Measurements from ENCODE around the gene DRC1.

The DRC1 gene

GRCh38 chr2:26469955-26470354 lies 68.2 kb downstream of the DRC1 start:
- Histone ChIP-seq H3K27ac (replicated peaks; ENCODE audit: low read length) (no peak overlapping the region), H2BK120ac (ENCODE audit: low read depth, low read length) (no peak overlapping the region), H3K23ac (ENCODE audit: low read depth, low read length, poor library complexity) (no peak overlapping the region), H3K9ac (ENCODE audit: low read depth, low read length, poor library complexity) (no peak overlapping the region), H3K18ac (ENCODE audit: low read length) (no peak overlapping the region), H3K27me3 (ENCODE audit: control insufficient read depth in 3 of 3, insufficient read depth in 3 of 3, low read depth in 1 of 3, low read length in 3 of 3) (no peaks in the 10 kb centered on the region), H2BK15ac (ENCODE audit: low read length) (no peak overlapping the region), H4K8ac (ENCODE audit: low read depth, low read length) (no peak overlapping the region), H3K36me3 (replicated peaks in 1 of 2; ENCODE audit: control insufficient read depth in 2 of 2, insufficient read depth in 2 of 2, low read length in 2 of 2) (peaks cover 0 to 5% of the 10 kb centered on the region in 2 donors), H2BK12ac (ENCODE audit: low read length) (no peak overlapping the region), H3K4me3 (ENCODE audit: low read length in 2 of 2) (no peak overlapping the region), H3K14ac (ENCODE audit: low read length) (no peak overlapping the region), H2AFZ (ENCODE audit: low read length) (no peak overlapping the region), H2AK5ac (ENCODE audit: low read depth, low read length) (no peak overlapping the region), H4K91ac (ENCODE audit: low read depth, low read length, poor library complexity) (no peak overlapping the region), H3K4me2 (ENCODE audit: insufficient read depth, low read length, poor library complexity, severe bottlenecking) (no peak overlapping the region), H2BK5ac (ENCODE audit: low read length) (no peak overlapping the region), H3K4ac (ENCODE audit: low read length) (no peak overlapping the region), H3K79me1 (ENCODE audit: low read depth, low read length) (peaks cover 2% of the 10 kb centered on the region), H3K4me1 (ENCODE audit: control insufficient read depth in 2 of 2, insufficient read depth in 1 of 2, low read depth in 1 of 2, low read length in 2 of 2) (peaks cover 0 to 7% of the 10 kb centered on the region in 2 donors), H3K9me3 (replicated peaks in 1 of 2; ENCODE audit: control insufficient read depth in 2 of 2, insufficient read depth in 1 of 2, low read depth in 1 of 2, low read length in 2 of 2) (peaks cover 8 to 13% of the 10 kb centered on the region in 2 donors)
- no CpG with 5 or more reads among the region's 7 CpGs for WGBS, 2 donors (ENCODE audit: extremely low coverage in 2 of 2, insufficient read length in 2 of 2, insufficient replicate concordance in 1 of 2)
- DNase-seq (ENCODE audit: low spot score) = no peak

- Histone ChIP-seq H2AK5ac (ENCODE audit: low read depth, low read length) (no peak overlapping the region), H3K79me1 (ENCODE audit: low read depth, low read length) (peaks cover 2% of the 10 kb centered on the region), H2BK5ac (ENCODE audit: low read length) (no peak overlapping the region), H3K9ac (ENCODE audit: low read depth, low read length, poor library complexity) (no peak overlapping the region), H3K4me3 (ENCODE audit: low read length in 2 of 2) (no peak overlapping the region), H3K9me3 (replicated peaks in 1 of 2; ENCODE audit: control insufficient read depth in 2 of 2, insufficient read depth in 1 of 2, low read depth in 1 of 2, low read length in 2 of 2) (peaks cover 8 to 13% of the 10 kb centered on the region in 2 donors), H4K8ac (ENCODE audit: low read depth, low read length) (no peak overlapping the region), H3K27ac (replicated peaks; ENCODE audit: low read length) (no peak overlapping the region), H3K4me1 (ENCODE audit: control insufficient read depth in 2 of 2, insufficient read depth in 1 of 2, low read depth in 1 of 2, low read length in 2 of 2) (peaks cover 0 to 7% of the 10 kb centered on the region in 2 donors), H3K4ac (ENCODE audit: low read length) (no peak overlapping the region), H3K27me3 (ENCODE audit: control insufficient read depth in 3 of 3, insufficient read depth in 3 of 3, low read depth in 1 of 3, low read length in 3 of 3) (no peaks in the 10 kb centered on the region), H2AFZ (ENCODE audit: low read length) (no peak overlapping the region), H2BK15ac (ENCODE audit: low read length) (peak overlapping the region; percentile 32), H4K91ac (ENCODE audit: low read depth, low read length, poor library complexity) (no peak overlapping the region), H2BK12ac (ENCODE audit: low read length) (no peak overlapping the region), H2BK120ac (ENCODE audit: low read depth, low read length) (no peak overlapping the region), H3K23ac (ENCODE audit: low read depth, low read length, poor library complexity) (no peak overlapping the region), H3K18ac (ENCODE audit: low read length) (no peak overlapping the region), H3K14ac (ENCODE audit: low read length) (no peak overlapping the region), H3K36me3 (replicated peaks in 1 of 2; ENCODE audit: control insufficient read depth in 2 of 2, insufficient read depth in 2 of 2, low read length in 2 of 2) (peaks cover 0 to 5% of the 10 kb centered on the region in 2 donors), H3K4me2 (ENCODE audit: insufficient read depth, low read length, poor library complexity, severe bottlenecking) (no peak overlapping the region)
- no peak for DNase-seq (ENCODE audit: low spot score)
- no CpG with 5 or more reads among the region's 9 CpGs for WGBS, 2 donors (ENCODE audit: extremely low coverage in 2 of 2, insufficient read length in 2 of 2, insufficient replicate concordance in 1 of 2)
Measured at GRCh38 chr2:26470601-26471260, 69.0 kb downstream of the DRC1 start.

- Histone ChIP-seq H2BK5ac (ENCODE audit: low read length) (no peak overlapping the region), H2BK15ac (ENCODE audit: low read length) (peak overlapping the region; percentile 32), H3K27ac (replicated peaks; ENCODE audit: low read length) (no peak overlapping the region), H3K18ac (ENCODE audit: low read length) (no peak overlapping the region), H3K9me3 (replicated peaks in 1 of 2; ENCODE audit: control insufficient read depth in 2 of 2, insufficient read depth in 1 of 2, low read depth in 1 of 2, low read length in 2 of 2) (peaks cover 8 to 13% of the 10 kb centered on the region in 2 donors), H3K4ac (ENCODE audit: low read length) (no peak overlapping the region), H2BK120ac (ENCODE audit: low read depth, low read length) (no peak overlapping the region), H3K36me3 (replicated peaks in 1 of 2; ENCODE audit: control insufficient read depth in 2 of 2, insufficient read depth in 2 of 2, low read length in 2 of 2) (peaks cover 0 to 5% of the 10 kb centered on the region in 2 donors), H3K27me3 (ENCODE audit: control insufficient read depth in 3 of 3, insufficient read depth in 3 of 3, low read depth in 1 of 3, low read length in 3 of 3) (no peaks in the 10 kb centered on the region), H3K23ac (ENCODE audit: low read depth, low read length, poor library complexity) (no peak overlapping the region), H2BK12ac (ENCODE audit: low read length) (no peak overlapping the region), H4K8ac (ENCODE audit: low read depth, low read length) (no peak overlapping the region), H3K79me1 (ENCODE audit: low read depth, low read length) (peaks cover 2% of the 10 kb centered on the region), H3K9ac (ENCODE audit: low read depth, low read length, poor library complexity) (no peak overlapping the region), H2AFZ (ENCODE audit: low read length) (no peak overlapping the region), H3K4me3 (ENCODE audit: low read length in 2 of 2) (no peak overlapping the region), H3K4me2 (ENCODE audit: insufficient read depth, low read length, poor library complexity, severe bottlenecking) (no peak overlapping the region), H2AK5ac (ENCODE audit: low read depth, low read length) (no peak overlapping the region), H3K4me1 (ENCODE audit: control insufficient read depth in 2 of 2, insufficient read depth in 1 of 2, low read depth in 1 of 2, low read length in 2 of 2) (peaks cover 4 to 9% of the 10 kb centered on the region in 2 donors), H4K91ac (ENCODE audit: low read depth, low read length, poor library complexity) (no peak overlapping the region), H3K14ac (ENCODE audit: low read length) (no peak overlapping the region)
- DNase-seq (ENCODE audit: low spot score) = no peak
- WGBS, 2 donors (ENCODE audit: extremely low coverage in 2 of 2, insufficient read length in 2 of 2, insufficient replicate concordance in 1 of 2) = no CpG with 5 or more reads among the region's 2 CpGs
Measured at GRCh38 chr2:26471289-26471688, 69.6 kb downstream of the DRC1 start.

DNA sequence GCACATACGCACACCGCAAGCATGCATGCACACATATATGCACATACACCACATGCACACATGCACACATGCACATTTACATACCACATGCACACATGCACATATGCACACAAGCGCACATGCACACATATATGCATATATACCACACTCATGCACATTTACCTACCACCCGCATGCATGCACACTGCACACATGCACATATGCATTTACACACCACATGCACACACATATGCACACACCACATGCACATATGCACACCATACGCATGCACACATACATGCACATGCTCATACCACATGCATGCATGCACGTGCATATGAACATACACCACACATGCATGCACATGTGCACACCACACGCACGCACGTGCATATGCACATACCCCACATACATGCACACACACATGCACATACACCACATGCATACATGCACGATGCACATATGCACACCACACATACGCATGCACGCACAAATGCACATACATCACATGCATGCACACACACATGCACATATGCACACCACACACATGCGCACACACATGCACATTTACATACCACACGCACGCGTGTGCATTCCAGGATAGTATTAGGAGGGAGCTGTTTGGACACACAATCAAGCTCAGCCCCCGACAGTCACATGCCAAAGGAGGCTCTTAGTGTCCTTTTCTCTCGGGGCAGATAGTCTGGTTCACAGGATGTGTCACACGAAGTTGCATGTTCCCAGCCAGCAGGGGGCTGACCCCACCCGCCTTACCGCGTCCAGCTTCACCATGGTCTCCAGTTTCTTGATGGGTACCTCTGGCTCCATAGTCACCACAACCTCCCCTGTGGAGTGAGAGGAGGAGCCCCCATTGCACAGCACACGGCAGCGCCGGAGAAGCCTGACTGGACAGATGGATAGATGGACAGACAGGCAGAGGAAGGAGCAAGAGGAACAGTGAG lies 70.3 kb downstream of the DRC1 start:
- H2AK5ac ChIP-seq (ENCODE audit: low read depth, low read length) = no peak overlapping the region
- H3K4me2 ChIP-seq (ENCODE audit: insufficient read depth, low read length, poor library complexity, severe bottlenecking) = no peak overlapping the region
- peak overlapping the region; percentile 17 for H3K18ac ChIP-seq (ENCODE audit: low read length)
- no peak overlapping the region for H2BK5ac ChIP-seq (ENCODE audit: low read length)
- peak overlapping the region; percentile 58 for H2BK12ac ChIP-seq (ENCODE audit: low read length)
- H2BK120ac ChIP-seq (ENCODE audit: low read depth, low read length) = no peak overlapping the region
- peak overlapping the region; percentile 0 for H3K27ac ChIP-seq (replicated peaks; ENCODE audit: low read length)
- H3K9ac ChIP-seq (ENCODE audit: low read depth, low read length, poor library complexity) = peak overlapping the region; percentile 72
- no peak for DNase-seq (ENCODE audit: low spot score)
- H3K4ac ChIP-seq (ENCODE audit: low read length) = no peak overlapping the region
- peak overlapping the region in 1 of 2 donors; percentile 71 for H3K4me3 ChIP-seq (ENCODE audit: low read length in 2 of 2)
- H2AFZ ChIP-seq (ENCODE audit: low read length) = no peak overlapping the region
- H3K9me3 ChIP-seq (replicated peaks in 1 of 2; ENCODE audit: control insufficient read depth in 2 of 2, insufficient read depth in 1 of 2, low read depth in 1 of 2, low read length in 2 of 2) = peaks cover 8 to 13% of the 10 kb centered on the region in 2 donors
- peak overlapping the region; percentile 77 for H4K8ac ChIP-seq (ENCODE audit: low read depth, low read length)
- H3K79me1 ChIP-seq (ENCODE audit: low read depth, low read length) = peaks cover 2% of the 10 kb centered on the region
- peak overlapping the region; percentile 15 for H3K23ac ChIP-seq (ENCODE audit: low read depth, low read length, poor library complexity)
- WGBS, 2 donors (ENCODE audit: extremely low coverage in 2 of 2, insufficient read length in 2 of 2, insufficient replicate concordance in 1 of 2) = no CpG with 5 or more reads among the region's 25 CpGs
- no peak overlapping the region for H2BK15ac ChIP-seq (ENCODE audit: low read length)
- peaks cover 0 to 5% of the 10 kb centered on the region in 2 donors for H3K36me3 ChIP-seq (replicated peaks in 1 of 2; ENCODE audit: control insufficient read depth in 2 of 2, insufficient read depth in 2 of 2, low read length in 2 of 2)
- H3K14ac ChIP-seq (ENCODE audit: low read length) = peak overlapping the region; percentile 1
- peaks cover 4 to 10% of the 10 kb centered on the region in 2 donors for H3K4me1 ChIP-seq (ENCODE audit: control insufficient read depth in 2 of 2, insufficient read depth in 1 of 2, low read depth in 1 of 2, low read length in 2 of 2)
- H3K27me3 ChIP-seq (ENCODE audit: control insufficient read depth in 3 of 3, insufficient read depth in 3 of 3, low read depth in 1 of 3, low read length in 3 of 3) = no peaks in the 10 kb centered on the region
- peak overlapping the region; percentile 56 for H4K91ac ChIP-seq (ENCODE audit: low read depth, low read length, poor library complexity)

Data from neuronal stem cell (in vitro differentiated cells).